Measurements from ENCODE around the gene PSMD5. TPM values are rescaled to one million over a fixed set of nuclear protein-coding genes. Genes with fewer than 3 reads are reported as not detected.
A peak's percentile ranks its signal among the peaks of the same experiment; 100 is the strongest.

Gene PSMD5
- total and polyA plus RNA-seq, 9 of the 15 experiments (the other 6 are each of a cell fraction or from before 2014, with no cell fraction given): 46.4 to 148 (median 76.3) TPM

- no peak for ATAC-seq
- H3K27me3 ChIP-seq (ENCODE audit: control insufficient read depth in 2 of 2, insufficient read depth in 2 of 2, low read length in 2 of 2): no peaks in the 10 kb centered on the region
- H3K9me3 ChIP-seq (replicated peaks; ENCODE audit: control insufficient read depth, insufficient read depth, low read depth, low read length): no peaks in the 10 kb centered on the region
- H4K20me1 ChIP-seq (replicated peaks; ENCODE audit: control insufficient read depth, insufficient read depth, low read length): no peaks in the 10 kb centered on the region
- no peak overlapping the region for H2AFZ ChIP-seq (ENCODE audit: low read depth, low read length)
- 89% methylated on average over 11 of the region's 11 CpGs for WGBS (ENCODE audit: insufficient coverage, low coverage, missing lambda C conversion rate)
- no peak overlapping the region for H3K4me2 ChIP-seq (ENCODE audit: insufficient read depth, low read length)
- peak overlapping the region in 1 of 2 experiments; percentile 38; a peak in 2 of 4 replicates for H3K9ac ChIP-seq (ENCODE audit: insufficient read depth in 1 of 2, low read depth in 2 of 2, low read length in 2 of 2)
- FAIRE-seq: no peak
- H3K27ac ChIP-seq (ENCODE audit: extremely low read depth, low read depth, low read length): no peak overlapping the region
- DNase-seq (ENCODE audit: extremely low read depth in 1 of 4, low spot score in 3 of 4): no peak
- CTCF ChIA-PET (ENCODE audit: low intra/inter-chr PET ratio): no interaction called here
- peaks cover 0 to 7% of the 10 kb centered on the region in 2 experiments; a peak in 1 of 5 replicates for H3K4me1 ChIP-seq (replicated peaks in 1 of 2; ENCODE audit: control insufficient read depth in 2 of 2, insufficient read depth in 2 of 2, low read length in 2 of 2)
- H3K36me3 ChIP-seq (ENCODE audit: control insufficient read depth, insufficient read depth, low read length): peaks cover 95% of the 10 kb centered on the region
- intact Hi-C loops (cut with micrococcal nuclease) (loop anchor here (10.0 kb wide), 1 partner anchor 245 kb away; no protein-coding TSS in a partner anchor), in situ Hi-C loops (cut with MboI) (no loop called here)
- peaks cover 5% of the 10 kb centered on the region for H3K9me1 ChIP-seq (ENCODE audit: control insufficient read depth, insufficient read depth, low read length)
- POLR2A ChIA-PET: interaction anchor here (0.6 to 5.7 kb wide), 9 partner anchors 8 to 23 kb away, joined by 3 to 55 read pairs (median 7); partner anchors contain the start of gene PSMD5
- no TSS peak for BruUV-seq (replicated peaks)
- H3K79me2 ChIP-seq (ENCODE audit: control insufficient read depth, insufficient read depth, low read length): no peaks in the 10 kb centered on the region
- no peak overlapping the region for H3K4me3 ChIP-seq
- 0 out of 2 replicates have a peak, but pooled peaks have one; percentile 45 for TF ChIP-seq ELF2 (CRISPR knock-in tag; IDR thresholded peaks at IDR 0.05)
- TF ChIP-seq ZNF174 (CRISPR knock-in tag; IDR thresholded peaks at IDR 0.05): no peak
- TF ChIP-seq CBX1 (IDR thresholded peaks at IDR 0.05; ENCODE audit: low read depth): no peak
- TF ChIP-seq, protein P1, sequence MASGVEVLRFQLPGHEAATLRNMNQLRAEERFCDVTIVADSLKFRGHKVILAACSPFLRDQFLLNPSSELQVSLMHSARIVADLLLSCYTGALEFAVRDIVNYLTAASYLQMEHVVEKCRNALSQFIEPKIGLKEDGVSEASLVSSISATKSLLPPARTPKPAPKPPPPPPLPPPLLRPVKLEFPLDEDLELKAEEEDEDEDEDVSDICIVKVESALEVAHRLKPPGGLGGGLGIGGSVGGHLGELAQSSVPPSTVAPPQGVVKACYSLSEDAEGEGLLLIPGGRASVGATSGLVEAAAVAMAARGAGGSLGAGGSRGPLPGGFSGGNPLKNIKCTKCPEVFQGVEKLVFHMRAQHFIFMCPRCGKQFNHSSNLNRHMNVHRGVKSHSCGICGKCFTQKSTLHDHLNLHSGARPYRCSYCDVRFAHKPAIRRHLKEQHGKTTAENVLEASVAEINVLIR (CRISPR knock-in tag; IDR thresholded peaks at IDR 0.05): no peak
- TF ChIP-seq ZNF764 (CRISPR knock-in tag; IDR thresholded peaks at IDR 0.05; ENCODE audit: low read depth): no peak
- 0 out of 2 replicates have a peak, but pooled peaks have one; percentile 25 for TF ChIP-seq POLR2AphosphoS2 (IDR thresholded peaks at IDR 0.05; ENCODE audit: low read length)
- TF ChIP-seq CAMTA2 (CRISPR knock-in tag; conservative IDR thresholded peaks at IDR 0.05): 0 out of 2 replicates have a peak, but pooled peaks have one; percentile 44
- no peak for TF ChIP-seq ZFX (CRISPR knock-in tag; IDR thresholded peaks at IDR 0.05)
- no peak for TF ChIP-seq SRSF7 (optimal IDR thresholded peaks at IDR 0.05; ENCODE audit: low read depth, low read length)
- TF ChIP-seq RBM39 (optimal IDR thresholded peaks at IDR 0.05; ENCODE audit: low read depth, low read length): no peak
- TF ChIP-seq RBBP5 (IDR thresholded peaks at IDR 0.05; ENCODE audit: borderline replicate concordance, insufficient read depth, low read length, poor library complexity, severe bottlenecking): no peak
- TF ChIP-seq CSDE1 (IDR thresholded peaks at IDR 0.05): no peak
- TF ChIP-seq HNRNPL (IDR thresholded peaks at IDR 0.05; ENCODE audit: low read depth, low read length): no peak
- TF ChIP-seq SUPT5H (IDR thresholded peaks at IDR 0.05): no peak; the same call in 1 of the 2 replicates
- no peak for TF ChIP-seq PHF20 (IDR thresholded peaks at IDR 0.05; ENCODE audit: partially characterized antibody)
- TF ChIP-seq, protein P2, sequence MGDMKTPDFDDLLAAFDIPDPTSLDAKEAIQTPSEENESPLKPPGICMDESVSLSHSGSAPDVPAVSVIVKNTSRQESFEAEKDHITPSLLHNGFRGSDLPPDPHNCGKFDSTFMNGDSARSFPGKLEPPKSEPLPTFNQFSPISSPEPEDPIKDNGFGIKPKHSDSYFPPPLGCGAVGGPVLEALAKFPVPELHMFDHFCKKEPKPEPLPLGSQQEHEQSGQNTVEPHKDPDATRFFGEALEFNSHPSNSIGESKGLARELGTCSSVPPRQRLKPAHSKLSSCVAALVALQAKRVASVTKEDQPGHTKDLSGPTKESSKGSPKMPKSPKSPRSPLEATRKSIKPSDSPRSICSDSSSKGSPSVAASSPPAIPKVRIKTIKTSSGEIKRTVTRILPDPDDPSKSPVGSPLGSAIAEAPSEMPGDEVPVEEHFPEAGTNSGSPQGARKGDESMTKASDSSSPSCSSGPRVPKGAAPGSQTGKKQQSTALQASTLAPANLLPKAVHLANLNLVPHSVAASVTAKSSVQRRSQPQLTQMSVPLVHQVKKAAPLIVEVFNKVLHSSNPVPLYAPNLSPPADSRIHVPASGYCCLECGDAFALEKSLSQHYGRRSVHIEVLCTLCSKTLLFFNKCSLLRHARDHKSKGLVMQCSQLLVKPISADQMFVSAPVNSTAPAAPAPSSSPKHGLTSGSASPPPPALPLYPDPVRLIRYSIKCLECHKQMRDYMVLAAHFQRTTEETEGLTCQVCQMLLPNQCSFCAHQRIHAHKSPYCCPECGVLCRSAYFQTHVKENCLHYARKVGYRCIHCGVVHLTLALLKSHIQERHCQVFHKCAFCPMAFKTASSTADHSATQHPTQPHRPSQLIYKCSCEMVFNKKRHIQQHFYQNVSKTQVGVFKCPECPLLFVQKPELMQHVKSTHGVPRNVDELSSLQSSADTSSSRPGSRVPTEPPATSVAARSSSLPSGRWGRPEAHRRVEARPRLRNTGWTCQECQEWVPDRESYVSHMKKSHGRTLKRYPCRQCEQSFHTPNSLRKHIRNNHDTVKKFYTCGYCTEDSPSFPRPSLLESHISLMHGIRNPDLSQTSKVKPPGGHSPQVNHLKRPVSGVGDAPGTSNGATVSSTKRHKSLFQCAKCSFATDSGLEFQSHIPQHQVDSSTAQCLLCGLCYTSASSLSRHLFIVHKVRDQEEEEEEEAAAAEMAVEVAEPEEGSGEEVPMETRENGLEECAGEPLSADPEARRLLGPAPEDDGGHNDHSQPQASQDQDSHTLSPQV (IDR thresholded peaks at IDR 0.05): no peak
- 0 out of 2 replicates have a peak, but pooled peaks have one; percentile 37 for TF ChIP-seq PHB (CRISPR knock-in tag; IDR thresholded peaks at IDR 0.05)
- TF ChIP-seq, protein P3, sequence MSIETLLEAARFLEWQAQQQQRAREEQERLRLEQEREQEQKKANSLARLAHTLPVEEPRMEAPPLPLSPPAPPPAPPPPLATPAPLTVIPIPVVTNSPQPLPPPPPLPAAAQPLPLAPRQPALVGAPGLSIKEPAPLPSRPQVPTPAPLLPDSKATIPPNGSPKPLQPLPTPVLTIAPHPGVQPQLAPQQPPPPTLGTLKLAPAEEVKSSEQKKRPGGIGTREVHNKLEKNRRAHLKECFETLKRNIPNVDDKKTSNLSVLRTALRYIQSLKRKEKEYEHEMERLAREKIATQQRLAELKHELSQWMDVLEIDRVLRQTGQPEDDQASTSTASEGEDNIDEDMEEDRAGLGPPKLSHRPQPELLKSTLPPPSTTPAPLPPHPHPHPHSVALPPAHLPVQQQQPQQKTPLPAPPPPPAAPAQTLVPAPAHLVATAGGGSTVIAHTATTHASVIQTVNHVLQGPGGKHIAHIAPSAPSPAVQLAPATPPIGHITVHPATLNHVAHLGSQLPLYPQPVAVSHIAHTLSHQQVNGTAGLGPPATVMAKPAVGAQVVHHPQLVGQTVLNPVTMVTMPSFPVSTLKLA (conservative IDR thresholded peaks at IDR 0.05): no peak
- TF ChIP-seq POLR2A (conservative IDR thresholded peaks at IDR 0.05): 0 out of 2 replicates have a peak, but pooled peaks have one; percentile 17
Measured at GRCh38 chr9:120860083-120860482, 17.4 kb upstream of the PSMD5 start.
